Gastroesophageal sphincter (tissue), 3 donors: ENCODE results near the gene A3GALT2.

Source experiments
- POLR2A ChIP-seq, 2 donors: fragments of 450-650 bp; IDR thresholded peaks; one replicate each; pipeline ENCODE4 v1.6.1; 2017; ENCODE audit warnings: antibody characterized with exemption in 2 of 2, mild to moderate bottlenecking in 2 of 2, moderate library complexity in 1 of 2
- POLR2AphosphoS5 ChIP-seq: sonication (generic); formaldehyde crosslinking; IDR thresholded peaks from one replicate; pipeline ENCODE4 v1.6.1; 2017; ENCODE audit warnings: antibody characterized with exemption
- TF ChIP-seq, protein P1 (sequence below), 4 experiments: fragments of 200-600 bp in 2 of 4; fragments of 450-650 bp in 2 of 4; sonication (generic) in 1 of 4; IDR thresholded peaks; one replicate each; pipeline ENCODE4 v1.5.1; 2017 to 2019; ENCODE audit warnings: antibody characterized with exemption in 4 of 4, mild to moderate bottlenecking in 2 of 4, moderate library complexity in 2 of 4

DNA sequence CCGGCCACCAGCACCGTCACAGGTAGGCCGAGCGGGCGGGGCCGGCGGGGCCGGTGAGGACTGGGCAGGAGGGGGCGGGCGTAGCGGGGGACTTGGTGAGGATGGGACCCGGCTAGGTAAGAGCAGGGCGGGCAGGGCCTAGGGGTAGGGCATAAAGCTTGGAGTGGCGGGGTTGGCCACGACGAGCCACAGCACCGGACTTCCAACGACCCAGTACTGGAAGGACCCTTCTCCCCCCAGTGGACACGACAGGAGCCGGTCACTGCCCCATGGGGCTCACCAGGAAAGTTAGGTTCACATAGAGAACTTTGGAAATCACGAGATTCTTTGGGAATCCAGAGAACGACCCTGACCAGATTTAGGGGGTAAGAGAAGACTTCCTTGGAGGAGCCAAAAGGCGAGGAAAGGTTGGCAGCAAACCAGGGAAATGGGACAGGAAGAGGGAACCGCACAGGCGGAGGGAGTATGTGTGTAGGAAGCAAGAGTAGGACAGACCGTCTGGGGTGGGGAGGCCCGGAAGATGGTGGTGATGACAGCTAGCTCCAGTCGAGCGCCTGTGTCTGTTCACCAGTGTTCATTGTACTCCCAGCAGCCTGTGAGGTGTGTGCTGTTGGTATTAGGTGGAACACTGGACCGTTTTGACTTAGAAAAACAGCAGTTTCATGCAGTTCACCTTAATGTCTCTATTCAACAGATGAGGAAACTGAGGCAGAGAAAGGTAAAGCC lies 44.2 kb downstream of the A3GALT2 start:
- TF ChIP-seq POLR2A (IDR thresholded peaks at IDR 0.05) (no peak), POLR2AphosphoS5 (no peak)
- TF ChIP-seq, protein P1, sequence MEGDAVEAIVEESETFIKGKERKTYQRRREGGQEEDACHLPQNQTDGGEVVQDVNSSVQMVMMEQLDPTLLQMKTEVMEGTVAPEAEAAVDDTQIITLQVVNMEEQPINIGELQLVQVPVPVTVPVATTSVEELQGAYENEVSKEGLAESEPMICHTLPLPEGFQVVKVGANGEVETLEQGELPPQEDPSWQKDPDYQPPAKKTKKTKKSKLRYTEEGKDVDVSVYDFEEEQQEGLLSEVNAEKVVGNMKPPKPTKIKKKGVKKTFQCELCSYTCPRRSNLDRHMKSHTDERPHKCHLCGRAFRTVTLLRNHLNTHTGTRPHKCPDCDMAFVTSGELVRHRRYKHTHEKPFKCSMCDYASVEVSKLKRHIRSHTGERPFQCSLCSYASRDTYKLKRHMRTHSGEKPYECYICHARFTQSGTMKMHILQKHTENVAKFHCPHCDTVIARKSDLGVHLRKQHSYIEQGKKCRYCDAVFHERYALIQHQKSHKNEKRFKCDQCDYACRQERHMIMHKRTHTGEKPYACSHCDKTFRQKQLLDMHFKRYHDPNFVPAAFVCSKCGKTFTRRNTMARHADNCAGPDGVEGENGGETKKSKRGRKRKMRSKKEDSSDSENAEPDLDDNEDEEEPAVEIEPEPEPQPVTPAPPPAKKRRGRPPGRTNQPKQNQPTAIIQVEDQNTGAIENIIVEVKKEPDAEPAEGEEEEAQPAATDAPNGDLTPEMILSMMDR (IDR thresholded peaks at IDR 0.05), result no peak
